CD14-positive monocyte (primary cell): ENCODE measurements around the gene CFAP61. TPM values are rescaled to one million over a fixed set of nuclear protein-coding genes. Genes with fewer than 3 reads are reported as not detected.

Experiments
- DNase-seq, 3 donors: peaks; one replicate each; pipeline ENCODE4 v3.0.0-alpha.2; 2011 to 2022
- H2AFZ ChIP-seq: 2 replicates; pipeline ENCODE4 v1.6.0; 2012; ENCODE audit warnings: mild to moderate bottlenecking, low read depth, low read length, inconsistent platforms; ENCODE audit not compliant: insufficient read depth, poor library complexity, severe bottlenecking
- H3K27ac ChIP-seq, 2 donors: 1 replicate in 1 of 2; 2 replicates in 1 of 2; pipeline ENCODE4 v1.5.1; 2012 to 2013; ENCODE audit warnings: low read length in 2 of 2, control low read depth in 1 of 2, inconsistent platforms in 1 of 2, low read depth in 1 of 2, mild to moderate bottlenecking in 1 of 2
- H3K27me3 ChIP-seq, 2 donors: one replicate each; pipeline versions ENCODE4 v1.6.0 to v1.6.1; 2011 to 2013; ENCODE audit warnings: low read length in 2 of 2; ENCODE audit not compliant: control insufficient read depth in 2 of 2, insufficient read depth in 2 of 2
- H3K36me3 ChIP-seq, 2 donors: replicated peaks in 1 of 2; 1 replicate in 1 of 2; 2 replicates in 1 of 2; pipeline versions ENCODE4 v1.5.1 to v1.6.1; 2012 to 2013; ENCODE audit warnings: low read length in 2 of 2, control low read depth in 1 of 2, inconsistent platforms in 1 of 2, mild to moderate bottlenecking in 1 of 2; ENCODE audit not compliant: insufficient read depth in 2 of 2, control insufficient read depth in 1 of 2
- H3K4me1 ChIP-seq, 2 donors: 1 replicate in 1 of 2; 2 replicates in 1 of 2; pipeline versions ENCODE4 v1.5.1 to v1.6.1; 2012 to 2013; ENCODE audit warnings: low read length in 2 of 2, control low read depth in 1 of 2, inconsistent platforms in 1 of 2, mild to moderate bottlenecking in 1 of 2, moderate library complexity in 1 of 2; ENCODE audit not compliant: insufficient read depth in 2 of 2, control insufficient read depth in 1 of 2
- H3K4me2 ChIP-seq: replicated peaks from 2 replicates; pipeline ENCODE3; 2012; ENCODE audit warnings: low read length, moderate library complexity, mild to moderate bottlenecking; ENCODE audit not compliant: poor library complexity, severe bottlenecking; ENCODE audit errors: extremely low read depth
- H3K4me3 ChIP-seq, 3 experiments: fragments of 200-600 bp in 1 of 3; sonication (generic) in 1 of 3; replicated peaks in 1 of 3; 1 replicate in 2 of 3; 2 replicates in 1 of 3; pipeline ENCODE4 v1.5.1; 2011 to 2013; ENCODE audit warnings: low read length in 3 of 3, mild to moderate bottlenecking in 3 of 3, control low read depth in 2 of 3, low read depth in 2 of 3, inconsistent platforms in 1 of 3, moderate library complexity in 1 of 3
- H3K79me2 ChIP-seq: 2 replicates; pipeline ENCODE4 v1.6.0; 2012; ENCODE audit warnings: mild to moderate bottlenecking, control low read depth, inconsistent platforms, low read length, moderate library complexity; ENCODE audit not compliant: insufficient read depth
- H3K9ac ChIP-seq: 2 replicates; pipeline ENCODE4 v1.6.0; 2017; ENCODE audit warnings: low read length, mild to moderate bottlenecking; ENCODE audit not compliant: insufficient read depth, poor library complexity, severe bottlenecking
- H3K9me3 ChIP-seq, 2 donors: replicated peaks in 1 of 2; 1 replicate in 1 of 2; 2 replicates in 1 of 2; pipeline versions ENCODE4 v1.5.1 to v1.6.1; 2012 to 2013; ENCODE audit warnings: low read length in 2 of 2, control low read depth in 1 of 2; ENCODE audit not compliant: control insufficient read depth in 1 of 2, insufficient read depth in 1 of 2
- H4K20me1 ChIP-seq: 2 replicates; pipeline ENCODE4 v1.6.0; 2012; ENCODE audit warnings: mild to moderate bottlenecking, low read length, control low read depth, moderate library complexity; ENCODE audit not compliant: insufficient read depth
- H3K27ac Mint-ChIP-seq, 7 donors: one replicate each; pipeline ENCODE4 v1.8.0; 2020; ENCODE audit warnings: mild to moderate bottlenecking in 7 of 7, mixed read lengths in 7 of 7, moderate library complexity in 6 of 7, inconsistent platforms in 2 of 7
- H3K27me3 Mint-ChIP-seq, 3 donors: one replicate each; pipeline ENCODE4 v1.8.0; 2021 to 2022; ENCODE audit warnings: low read depth in 3 of 3, mild to moderate bottlenecking in 3 of 3, mixed read lengths in 3 of 3, moderate library complexity in 3 of 3, inconsistent platforms in 1 of 3
- H3K36me3 Mint-ChIP-seq, 2 donors: one replicate each; pipeline ENCODE4 v1.8.0; 2020; ENCODE audit warnings: mixed read lengths in 2 of 2, inconsistent platforms in 1 of 2, mild to moderate bottlenecking in 1 of 2
- H3K4me1 Mint-ChIP-seq: one replicate; pipeline ENCODE4 v1.8.0; 2020; ENCODE audit warnings: mild to moderate bottlenecking, mixed read lengths
- H3K4me3 Mint-ChIP-seq, 2 donors: one replicate each; pipeline ENCODE4 v1.8.0; 2020; ENCODE audit warnings: mild to moderate bottlenecking in 2 of 2, mixed read lengths in 2 of 2, moderate library complexity in 1 of 2
- H3K9me3 Mint-ChIP-seq, 7 donors: one replicate each; pipeline ENCODE4 v1.8.0; 2020 to 2022; ENCODE audit warnings: mixed read lengths in 7 of 7, mild to moderate bottlenecking in 6 of 7, moderate library complexity in 6 of 7, inconsistent platforms in 2 of 7
- CTCF ChIP-seq: fragments of 200-600 bp; IDR thresholded peaks from one replicate; pipeline ENCODE4 v1.8.0; 2022; ENCODE audit warnings: antibody characterized with exemption, mild to moderate bottlenecking
- WGBS: methylation state at CpG from one replicate; pipeline ENCODE4 v1.1.5; 2013; ENCODE audit warnings: missing lambda C conversion rate; ENCODE audit not compliant: insufficient coverage; 5-methylcytosine and 5-hydroxymethylcytosine counted together
- intact Hi-C, 2 donors: fragments of 100-400 bp; cut with micrococcal nuclease; formaldehyde crosslinking; loops; one replicate each; pipeline versions ENCODE4 v1.15.0 to v1.15.1; 2023
- polyA plus RNA-seq, 3 donors: library from polyadenylated mRNA; depleted of rRNA in 1 of 3; unstranded in 2 of 3; stranded (reverse) in 1 of 3; fragments of 300-500 nt in 2 of 3; fragments of >200 nt in 1 of 3; fragmentation: Illumina TruSeq in 2 of 3; gene quantifications; 1 replicate in 2 of 3; 2 replicates in 1 of 3; pipeline ENCODE4 v1.2.3, GENCODE V29; 2012 to 2021

Gene CFAP61
- polyA plus RNA-seq, 3 donors = not detected

- no CpG with 5 or more reads among the region's 4 CpGs for WGBS
- H2AFZ ChIP-seq = no peak overlapping the region
- H3K9me3 ChIP-seq = no peaks in the 10 kb centered on the region
- no peak overlapping the region for H3K4me2 ChIP-seq
- no peak for DNase-seq
- Mint-ChIP-seq H3K36me3 (peaks cover 83 to 89% of the 10 kb centered on the region in 2 donors), H3K27ac (peak overlapping the region in 1 of 7 donors; percentile 38), H3K9me3 (no peaks in the 10 kb centered on the region), H3K27me3 (no peaks in the 10 kb centered on the region), H3K4me1 (no peaks in the 10 kb centered on the region), H3K4me3 (no peak overlapping the region)
- peaks cover 94 to 97% of the 10 kb centered on the region in 2 donors for H3K36me3 ChIP-seq
- H3K9ac ChIP-seq = no peak overlapping the region
- H4K20me1 ChIP-seq = peaks cover 20% of the 10 kb centered on the region
- no peak overlapping the region for H3K4me3 ChIP-seq
- no peaks in the 10 kb centered on the region for H3K27me3 ChIP-seq
- H3K79me2 ChIP-seq = peaks cover 13% of the 10 kb centered on the region
- intact Hi-C loops = no loop called here
- no peak for TF ChIP-seq CTCF
- no peaks in the 10 kb centered on the region for H3K4me1 ChIP-seq
- H3K27ac ChIP-seq = no peak overlapping the region
Measured at GRCh38 chr20:20034486-20034885, 17.8 kb upstream of the CFAP61 start.

- H3K27me3 ChIP-seq = no peaks in the 10 kb centered on the region
- no peak overlapping the region for H3K27ac ChIP-seq
- 83% methylated on average over 3 of the region's 3 CpGs for WGBS
- no peaks in the 10 kb centered on the region for H3K27me3 Mint-ChIP-seq
- H3K36me3 Mint-ChIP-seq = peaks cover 82 to 93% of the 10 kb centered on the region in 2 donors
- H3K79me2 ChIP-seq = peaks cover 7% of the 10 kb centered on the region
- H3K4me1 ChIP-seq = no peaks in the 10 kb centered on the region
- TF ChIP-seq CTCF = no peak
- H3K9me3 Mint-ChIP-seq = no peaks in the 10 kb centered on the region
- intact Hi-C loops = no loop called here
- peak overlapping the region in 6 of 7 donors; percentile 0 to 60 (median 32) for H3K27ac Mint-ChIP-seq
- no peak overlapping the region for H3K4me3 ChIP-seq
- no peak overlapping the region for H3K9ac ChIP-seq
- H2AFZ ChIP-seq = no peak overlapping the region
- DNase-seq = no peak
- H3K4me2 ChIP-seq = no peak overlapping the region
- no peak overlapping the region for H3K4me3 Mint-ChIP-seq
- no peaks in the 10 kb centered on the region for H3K9me3 ChIP-seq
- no peaks in the 10 kb centered on the region for H3K4me1 Mint-ChIP-seq
- peaks cover 98 to 100% of the 10 kb centered on the region in 2 donors for H3K36me3 ChIP-seq
- peaks cover 18% of the 10 kb centered on the region for H4K20me1 ChIP-seq
Measured at GRCh38 chr20:20036756-20037155, 15.6 kb upstream of the CFAP61 start.
